Measurements from ENCODE around the gene PVALEF. TPM values are rescaled to one million over a fixed set of nuclear protein-coding genes. Genes with fewer than 3 reads are reported as not detected.

PVALEF gene
- total and polyA plus RNA-seq, 2 of the 13 experiments (the other 11 are each of a cell fraction or from before 2014, with no cell fraction given) = 0.18 TPM

DNA sequence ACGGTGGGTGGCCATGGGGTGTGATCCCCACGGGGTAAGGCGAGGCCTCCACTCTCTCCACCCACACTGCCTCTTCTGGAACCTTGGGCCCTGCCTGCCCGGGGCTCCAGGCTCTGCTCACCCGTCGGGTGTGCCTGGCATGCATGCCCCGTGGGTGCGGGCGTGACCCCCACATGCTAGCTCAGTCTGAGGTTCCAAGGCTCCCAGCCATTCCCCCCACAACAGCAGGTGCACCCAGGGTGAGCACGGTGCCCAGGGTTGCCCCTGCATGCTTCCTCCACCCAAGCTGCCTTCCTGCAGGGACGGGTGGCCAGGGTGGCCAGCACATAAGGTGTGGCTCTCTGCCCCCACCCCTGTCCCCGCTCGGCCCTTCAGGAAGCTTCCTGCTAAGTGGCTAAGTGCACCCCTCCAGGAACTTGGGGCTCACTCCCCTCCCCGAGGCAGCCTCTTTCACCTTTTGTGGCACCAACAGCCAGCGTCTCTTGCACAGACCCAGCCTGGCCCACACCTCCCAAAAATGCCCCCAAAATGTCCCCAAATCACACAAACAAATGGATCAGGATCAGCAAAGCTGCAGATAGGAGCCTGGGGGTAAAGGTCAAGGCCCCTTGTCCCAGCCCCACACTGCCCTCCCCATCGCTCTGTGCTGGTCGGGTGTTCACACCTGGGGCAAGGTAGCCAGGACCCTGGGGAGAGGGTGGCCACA is 21.4 kb upstream of the PVALEF start (continued):
- TF ChIP-seq ZNF780A (CRISPR knock-in tag; IDR thresholded peaks at IDR 0.05) (no peak), IKZF1 (IDR thresholded peaks at IDR 0.05) (no peak), U2AF1 (optimal IDR thresholded peaks at IDR 0.05; ENCODE audit: low read depth, low read length) (no peak), ZNF616 (CRISPR knock-in tag; IDR thresholded peaks at IDR 0.05; ENCODE audit: low read depth) (no peak), DPF2 (CRISPR knock-in tag; IDR thresholded peaks at IDR 0.05; ENCODE audit: borderline replicate concordance, low read depth) (no peak), PHF20 (CRISPR knock-in tag; IDR thresholded peaks at IDR 0.05) (no peak), ZNF331 (CRISPR knock-in tag; IDR thresholded peaks at IDR 0.05) (no peak), LCORL (IDR thresholded peaks at IDR 0.05) (no peak), LCORL (CRISPR knock-in tag; IDR thresholded peaks at IDR 0.05) (0 out of 2 replicates have a peak, but pooled peaks have one; percentile 63), RXRB (CRISPR knock-in tag; IDR thresholded peaks at IDR 0.05; ENCODE audit: borderline replicate concordance) (no peak), SSRP1 (CRISPR knock-in tag; IDR thresholded peaks at IDR 0.05) (no peak), ZNF543 (CRISPR knock-in tag; IDR thresholded peaks at IDR 0.05) (no peak), SUZ12 (IDR thresholded peaks at IDR 0.05; ENCODE audit: low read depth, low read length) (no peak), ZSCAN25 (CRISPR knock-in tag; IDR thresholded peaks at IDR 0.05) (0 out of 2 replicates have a peak, but pooled peaks have one; percentile 20), ZNF749 (CRISPR knock-in tag; IDR thresholded peaks at IDR 0.05; ENCODE audit: borderline replicate concordance) (no peak), GATAD2A (CRISPR knock-in tag; IDR thresholded peaks at IDR 0.05) (no peak)
- TF ChIP-seq, protein P1, sequence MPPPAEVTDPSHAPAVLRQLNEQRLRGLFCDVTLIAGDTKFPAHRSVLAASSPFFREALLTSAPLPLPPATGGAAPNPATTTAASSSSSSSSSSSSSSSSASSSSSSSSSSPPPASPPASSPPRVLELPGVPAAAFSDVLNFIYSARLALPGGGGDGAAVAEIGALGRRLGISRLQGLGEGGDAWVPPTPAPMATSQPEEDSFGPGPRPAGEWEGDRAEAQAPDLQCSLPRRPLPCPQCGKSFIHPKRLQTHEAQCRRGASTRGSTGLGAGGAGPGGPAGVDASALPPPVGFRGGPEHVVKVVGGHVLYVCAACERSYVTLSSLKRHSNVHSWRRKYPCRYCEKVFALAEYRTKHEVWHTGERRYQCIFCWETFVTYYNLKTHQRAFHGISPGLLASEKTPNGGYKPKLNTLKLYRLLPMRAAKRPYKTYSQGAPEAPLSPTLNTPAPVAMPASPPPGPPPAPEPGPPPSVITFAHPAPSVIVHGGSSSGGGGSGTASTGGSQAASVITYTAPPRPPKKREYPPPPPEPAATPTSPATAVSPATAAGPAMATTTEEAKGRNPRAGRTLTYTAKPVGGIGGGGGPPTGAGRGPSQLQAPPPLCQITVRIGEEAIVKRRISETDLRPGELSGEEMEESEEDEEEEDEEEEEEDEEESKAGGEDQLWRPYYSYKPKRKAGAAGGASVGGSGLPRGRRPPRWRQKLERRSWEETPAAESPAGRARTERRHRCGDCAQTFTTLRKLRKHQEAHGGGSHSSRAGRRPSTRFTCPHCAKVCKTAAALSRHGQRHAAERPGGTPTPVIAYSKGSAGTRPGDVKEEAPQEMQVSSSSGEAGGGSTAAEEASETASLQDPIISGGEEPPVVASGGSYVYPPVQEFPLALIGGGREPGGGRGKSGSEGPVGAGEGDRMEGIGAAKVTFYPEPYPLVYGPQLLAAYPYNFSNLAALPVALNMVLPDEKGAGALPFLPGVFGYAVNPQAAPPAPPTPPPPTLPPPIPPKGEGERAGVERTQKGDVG (CRISPR knock-in tag; IDR thresholded peaks at IDR 0.05; ENCODE audit: borderline replicate concordance) = 0 out of 2 replicates have a peak, but pooled peaks have one; percentile 52
- TF ChIP-seq, protein P2, sequence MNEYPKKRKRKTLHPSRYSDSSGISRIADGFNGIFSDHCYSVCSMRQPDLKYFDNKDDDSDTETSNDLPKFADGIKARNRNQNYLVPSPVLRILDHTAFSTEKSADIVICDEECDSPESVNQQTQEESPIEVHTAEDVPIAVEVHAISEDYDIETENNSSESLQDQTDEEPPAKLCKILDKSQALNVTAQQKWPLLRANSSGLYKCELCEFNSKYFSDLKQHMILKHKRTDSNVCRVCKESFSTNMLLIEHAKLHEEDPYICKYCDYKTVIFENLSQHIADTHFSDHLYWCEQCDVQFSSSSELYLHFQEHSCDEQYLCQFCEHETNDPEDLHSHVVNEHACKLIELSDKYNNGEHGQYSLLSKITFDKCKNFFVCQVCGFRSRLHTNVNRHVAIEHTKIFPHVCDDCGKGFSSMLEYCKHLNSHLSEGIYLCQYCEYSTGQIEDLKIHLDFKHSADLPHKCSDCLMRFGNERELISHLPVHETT (CRISPR knock-in tag; conservative IDR thresholded peaks at IDR 0.05) = no peak
- TF ChIP-seq, protein P3, sequence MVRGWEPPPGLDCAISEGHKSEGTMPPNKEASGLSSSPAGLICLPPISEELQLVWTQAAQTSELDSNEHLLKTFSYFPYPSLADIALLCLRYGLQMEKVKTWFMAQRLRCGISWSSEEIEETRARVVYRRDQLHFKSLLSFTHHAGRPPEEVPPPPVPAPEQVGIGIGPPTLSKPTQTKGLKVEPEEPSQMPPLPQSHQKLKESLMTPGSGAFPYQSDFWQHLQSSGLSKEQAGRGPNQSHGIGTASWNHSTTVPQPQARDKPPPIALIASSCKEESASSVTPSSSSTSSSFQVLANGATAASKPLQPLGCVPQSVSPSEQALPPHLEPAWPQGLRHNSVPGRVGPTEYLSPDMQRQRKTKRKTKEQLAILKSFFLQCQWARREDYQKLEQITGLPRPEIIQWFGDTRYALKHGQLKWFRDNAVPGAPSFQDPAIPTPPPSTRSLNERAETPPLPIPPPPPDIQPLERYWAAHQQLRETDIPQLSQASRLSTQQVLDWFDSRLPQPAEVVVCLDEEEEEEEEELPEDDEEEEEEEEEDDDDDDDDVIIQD (CRISPR knock-in tag; IDR thresholded peaks at IDR 0.05; ENCODE audit: low read depth) = no peak
- TF ChIP-seq, protein P4, sequence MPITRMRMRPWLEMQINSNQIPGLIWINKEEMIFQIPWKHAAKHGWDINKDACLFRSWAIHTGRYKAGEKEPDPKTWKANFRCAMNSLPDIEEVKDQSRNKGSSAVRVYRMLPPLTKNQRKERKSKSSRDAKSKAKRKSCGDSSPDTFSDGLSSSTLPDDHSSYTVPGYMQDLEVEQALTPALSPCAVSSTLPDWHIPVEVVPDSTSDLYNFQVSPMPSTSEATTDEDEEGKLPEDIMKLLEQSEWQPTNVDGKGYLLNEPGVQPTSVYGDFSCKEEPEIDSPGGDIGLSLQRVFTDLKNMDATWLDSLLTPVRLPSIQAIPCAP (CRISPR knock-in tag; IDR thresholded peaks at IDR 0.05; ENCODE audit: low read depth) = no peak
- TF ChIP-seq, protein P5, sequence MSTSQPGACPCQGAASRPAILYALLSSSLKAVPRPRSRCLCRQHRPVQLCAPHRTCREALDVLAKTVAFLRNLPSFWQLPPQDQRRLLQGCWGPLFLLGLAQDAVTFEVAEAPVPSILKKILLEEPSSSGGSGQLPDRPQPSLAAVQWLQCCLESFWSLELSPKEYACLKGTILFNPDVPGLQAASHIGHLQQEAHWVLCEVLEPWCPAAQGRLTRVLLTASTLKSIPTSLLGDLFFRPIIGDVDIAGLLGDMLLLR (CRISPR knock-in tag; IDR thresholded peaks at IDR 0.05) = no peak
